Measurements from ENCODE around the gene DKK2.

DKK2 gene

GRCh38 chr4:107050525-107051135 lies 14.5 kb upstream of the DKK2 start:
- 75 to 100% methylated on average over 1 of the region's 3 CpGs for WGBS, 2 experiments (ENCODE audit: insufficient coverage in 2 of 2)
- Histone ChIP-seq H3K4me1 (ENCODE audit: control insufficient read depth, insufficient read depth, low read length, poor library complexity, severe bottlenecking) (no peaks in the 10 kb centered on the region), H3K4me3 (ENCODE audit: extremely low read depth, insufficient read depth, low read length, poor library complexity, severe bottlenecking) (no peak overlapping the region), H3K27ac (ENCODE audit: low read depth, low read length, severe bottlenecking) (no peak overlapping the region), H3K9me3 (ENCODE audit: control insufficient read depth, low read length) (peaks cover 3% of the 10 kb centered on the region), H3K36me3 (ENCODE audit: control insufficient read depth, insufficient read depth, low read length) (no peaks in the 10 kb centered on the region)

DNA sequence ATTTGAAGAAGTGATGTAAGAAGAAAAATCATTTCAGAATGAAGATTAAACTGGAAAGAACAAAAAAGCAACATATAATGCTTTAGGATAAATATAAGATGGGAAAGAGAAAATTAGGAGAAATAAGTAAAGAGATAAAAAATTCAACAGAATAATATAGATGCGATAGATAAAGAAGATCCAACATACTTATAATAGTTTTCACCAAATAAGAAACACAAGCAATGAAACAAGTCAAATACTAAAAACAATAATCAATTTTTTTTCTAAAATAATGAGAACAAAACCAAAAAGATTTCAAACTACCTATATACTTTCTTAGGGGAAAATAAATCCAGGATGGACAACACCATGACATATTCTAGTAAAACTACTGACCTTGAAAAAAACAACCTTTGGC lies 10.1 kb upstream of the DKK2 start:
- WGBS, 2 experiments (ENCODE audit: insufficient coverage in 2 of 2): no CpG with 5 or more reads among the region's 1 CpG

DNA sequence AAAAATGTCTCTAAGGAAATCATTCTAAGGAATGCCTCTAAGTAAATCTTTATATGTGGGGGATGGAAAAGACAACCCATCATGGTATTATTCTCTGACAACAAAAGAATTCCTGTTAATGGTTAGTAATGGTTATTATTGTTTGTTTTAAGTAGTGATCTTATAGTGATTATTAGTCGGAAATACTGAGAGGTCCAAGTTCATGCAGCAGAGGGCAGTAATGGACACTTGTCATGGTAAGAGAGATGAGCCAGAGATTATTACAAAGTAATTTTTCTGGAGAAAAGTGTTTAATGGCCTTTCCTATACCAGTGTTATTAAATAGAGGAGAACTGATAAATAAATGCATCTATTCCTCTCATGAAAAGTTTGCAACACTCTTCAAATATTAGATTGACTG lies 8.1 kb upstream of the DKK2 start:
- no peak overlapping the region for H3K4me3 ChIP-seq (ENCODE audit: extremely low read depth, insufficient read depth, low read length, poor library complexity, severe bottlenecking)
- no peak overlapping the region for H3K27ac ChIP-seq (ENCODE audit: low read depth, low read length, severe bottlenecking)
- H3K36me3 ChIP-seq (ENCODE audit: control insufficient read depth, insufficient read depth, low read length): no peaks in the 10 kb centered on the region
- no peaks in the 10 kb centered on the region for H3K4me1 ChIP-seq (ENCODE audit: control insufficient read depth, insufficient read depth, low read length, poor library complexity, severe bottlenecking)
- H3K9me3 ChIP-seq (ENCODE audit: control insufficient read depth, low read length): peaks cover 4% of the 10 kb centered on the region
- WGBS, 2 experiments (ENCODE audit: insufficient coverage in 2 of 2): 45 to 67% methylated on average over 1 of the region's 1 CpG

More for the DNA sequence above, 10.1 kb upstream of the DKK2 start:
- Histone ChIP-seq H3K36me3 (ENCODE audit: control insufficient read depth, insufficient read depth, low read length) (no peaks in the 10 kb centered on the region), H3K9me3 (ENCODE audit: control insufficient read depth, low read length) (peaks cover 4% of the 10 kb centered on the region), H3K4me3 (ENCODE audit: extremely low read depth, insufficient read depth, low read length, poor library complexity, severe bottlenecking) (no peak overlapping the region), H3K4me1 (ENCODE audit: control insufficient read depth, insufficient read depth, low read length, poor library complexity, severe bottlenecking) (no peaks in the 10 kb centered on the region), H3K27ac (ENCODE audit: low read depth, low read length, severe bottlenecking) (no peak overlapping the region)

DNA sequence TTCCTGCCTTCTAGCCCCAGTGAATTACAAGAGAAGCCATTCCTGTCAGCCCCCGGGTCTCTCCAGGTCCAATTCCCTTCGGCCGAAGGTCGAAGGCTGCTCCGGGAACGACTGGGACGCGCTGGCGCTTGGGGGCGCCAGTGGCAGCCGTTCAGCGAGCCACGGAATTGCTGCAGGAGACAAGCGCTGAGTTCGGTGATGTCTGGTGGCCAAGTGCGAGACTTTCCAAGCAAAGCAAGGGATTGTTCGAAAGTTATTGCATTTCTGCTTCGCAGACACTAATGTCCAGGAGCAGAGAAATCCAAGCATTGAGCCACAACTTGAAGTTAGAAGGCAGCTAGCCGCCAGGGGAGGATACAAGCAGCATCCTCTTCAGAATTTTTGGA lies 1.1 kb upstream of the DKK2 start:
- WGBS, 2 experiments (ENCODE audit: insufficient coverage in 2 of 2): 1 to 3% methylated on average over 19 of the region's 19 CpGs
- Histone ChIP-seq H3K4me3 (ENCODE audit: extremely low read depth, insufficient read depth, low read length, poor library complexity, severe bottlenecking) (peak overlapping the region; percentile 48), H3K27ac (ENCODE audit: low read depth, low read length, severe bottlenecking) (no peak overlapping the region), H3K4me1 (ENCODE audit: control insufficient read depth, insufficient read depth, low read length, poor library complexity, severe bottlenecking) (peaks cover 8% of the 10 kb centered on the region), H3K9me3 (ENCODE audit: control insufficient read depth, low read length) (no peaks in the 10 kb centered on the region), H3K36me3 (ENCODE audit: control insufficient read depth, insufficient read depth, low read length) (no peaks in the 10 kb centered on the region)

DNA sequence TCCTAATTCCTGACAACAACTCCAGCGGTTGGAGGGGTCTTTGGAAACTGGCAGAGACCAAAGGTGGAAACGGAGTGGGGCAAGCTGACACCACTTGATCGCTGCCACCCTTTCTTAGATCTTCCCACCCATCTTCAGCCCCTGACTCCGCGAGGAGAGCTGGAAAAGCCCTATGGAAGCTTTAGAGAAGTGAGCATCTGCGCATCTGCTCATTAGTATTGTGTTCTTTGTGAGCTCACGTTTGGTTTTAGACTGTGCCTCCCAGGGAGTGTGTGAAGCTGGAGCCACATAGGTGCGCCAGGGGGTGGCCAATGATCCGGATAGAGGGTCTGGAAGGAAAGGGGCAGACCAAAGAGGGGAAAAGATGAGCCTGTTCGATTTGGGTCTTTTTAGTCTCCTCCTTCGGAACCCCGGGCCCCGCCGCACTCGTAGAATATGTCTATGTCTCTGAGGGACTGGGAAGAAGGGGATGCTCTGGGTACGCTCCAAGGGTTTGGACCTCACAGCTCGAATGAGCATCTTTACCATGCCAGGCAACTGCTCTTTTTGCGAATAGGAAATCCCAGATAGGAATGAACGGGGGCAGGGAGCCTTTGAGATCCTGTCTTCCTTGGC lies 578 bp upstream of the DKK2 start:
- H3K27ac ChIP-seq (ENCODE audit: low read depth, low read length, severe bottlenecking): no peak overlapping the region
- WGBS, 2 experiments (ENCODE audit: insufficient coverage in 2 of 2): 3 to 6% methylated on average over 15 to 16 of the region's 19 CpGs
- peak overlapping the region; percentile 48 for H3K4me3 ChIP-seq (ENCODE audit: extremely low read depth, insufficient read depth, low read length, poor library complexity, severe bottlenecking)
- H3K9me3 ChIP-seq (ENCODE audit: control insufficient read depth, low read length): no peaks in the 10 kb centered on the region
- H3K4me1 ChIP-seq (ENCODE audit: control insufficient read depth, insufficient read depth, low read length, poor library complexity, severe bottlenecking): peaks cover 8% of the 10 kb centered on the region
- no peaks in the 10 kb centered on the region for H3K36me3 ChIP-seq (ENCODE audit: control insufficient read depth, insufficient read depth, low read length)

DNA sequence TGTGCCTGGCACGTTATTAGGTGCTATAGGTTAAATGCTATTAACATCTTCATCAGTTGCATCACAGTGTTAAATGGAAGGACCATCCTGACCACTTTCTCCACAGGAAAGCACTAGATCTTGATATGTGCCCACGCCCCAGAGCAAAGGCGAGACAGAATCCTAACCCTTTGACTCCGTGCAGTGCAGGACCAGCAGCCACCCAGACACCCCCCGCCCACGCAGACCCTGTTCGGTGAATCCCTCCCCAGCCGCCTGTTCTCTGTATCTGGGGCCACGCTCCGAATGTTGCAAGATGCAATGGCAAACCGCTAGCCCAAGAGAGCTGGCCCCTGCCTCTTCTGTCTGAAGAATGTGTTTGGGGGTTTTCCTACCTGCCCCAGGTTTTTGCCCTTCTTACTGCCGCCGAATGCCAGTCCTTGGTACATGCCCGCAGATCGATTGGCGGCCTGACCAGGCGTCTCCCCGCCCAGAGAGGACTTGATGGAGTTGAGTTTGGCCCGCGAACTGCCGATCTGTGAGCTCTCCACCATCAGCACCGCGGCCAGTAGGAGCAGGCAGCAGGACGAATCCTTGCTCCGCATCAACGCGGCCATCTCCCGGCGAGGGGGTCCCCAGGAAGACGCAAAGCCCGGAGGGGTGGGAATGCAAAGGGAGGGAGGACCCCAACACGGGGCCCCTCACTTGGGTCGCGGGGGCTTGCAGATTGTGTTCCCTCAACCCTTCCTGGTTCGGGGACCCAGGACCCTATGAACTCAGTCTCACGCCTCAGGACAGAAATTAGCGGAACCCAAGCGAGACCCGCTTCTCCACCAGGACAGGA lies 906 bp downstream of the DKK2 start:
- 3% methylated on average over 20 to 26 of the region's 39 CpGs for WGBS, 2 experiments (ENCODE audit: insufficient coverage in 2 of 2)
- Histone ChIP-seq H3K36me3 (ENCODE audit: control insufficient read depth, insufficient read depth, low read length) (no peaks in the 10 kb centered on the region), H3K4me3 (ENCODE audit: extremely low read depth, insufficient read depth, low read length, poor library complexity, severe bottlenecking) (peak overlapping the region; percentile 48), H3K27ac (ENCODE audit: low read depth, low read length, severe bottlenecking) (no peak overlapping the region), H3K9me3 (ENCODE audit: control insufficient read depth, low read length) (no peaks in the 10 kb centered on the region), H3K4me1 (ENCODE audit: control insufficient read depth, insufficient read depth, low read length, poor library complexity, severe bottlenecking) (peaks cover 8% of the 10 kb centered on the region)

DNA sequence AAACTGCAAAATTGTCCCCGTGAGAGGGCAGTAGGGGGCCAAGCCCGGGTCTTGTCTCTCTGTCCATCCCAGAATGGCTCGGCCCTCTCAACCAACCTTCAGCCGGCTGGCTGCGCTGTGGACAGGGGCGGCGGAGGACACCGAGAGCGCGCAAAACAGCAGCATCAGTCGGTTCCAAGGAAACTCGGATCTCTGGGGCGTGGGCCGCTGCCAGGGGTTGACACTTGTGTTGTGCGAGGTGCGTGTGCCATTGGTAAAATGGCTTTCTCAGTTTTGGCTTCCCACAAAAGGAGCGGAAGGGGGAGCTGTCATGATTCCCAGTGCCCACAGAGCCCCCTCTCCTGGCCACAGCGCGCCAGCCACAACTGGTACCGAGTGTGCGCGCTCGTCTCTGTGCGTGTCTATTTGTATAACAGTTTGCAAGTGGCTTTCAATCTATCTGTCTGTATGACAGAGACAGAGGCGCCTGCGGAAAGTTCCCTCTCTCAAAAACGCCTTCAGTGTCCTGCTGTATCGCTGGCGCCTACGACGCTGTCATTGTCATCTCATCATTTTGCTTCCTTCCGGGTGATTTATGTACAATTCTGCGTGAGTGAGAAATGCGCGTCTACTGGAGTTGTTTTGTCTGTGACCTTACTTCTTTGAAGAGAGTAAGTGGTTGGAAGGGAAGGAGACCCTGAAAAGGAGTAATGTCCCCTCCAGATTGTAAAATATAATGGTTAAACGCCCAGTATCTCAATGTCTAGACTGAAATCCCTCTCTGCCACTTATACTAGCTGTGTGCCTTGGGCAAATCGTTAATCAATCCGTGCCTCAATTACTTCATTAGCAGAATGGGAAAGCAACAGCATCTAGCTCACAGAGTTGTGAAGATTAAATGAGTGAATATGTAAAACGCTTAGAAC lies 1.8 kb downstream of the DKK2 start:
- Histone ChIP-seq H3K4me1 (ENCODE audit: control insufficient read depth, insufficient read depth, low read length, poor library complexity, severe bottlenecking) (peaks cover 8% of the 10 kb centered on the region), H3K9me3 (ENCODE audit: control insufficient read depth, low read length) (no peaks in the 10 kb centered on the region), H3K36me3 (ENCODE audit: control insufficient read depth, insufficient read depth, low read length) (no peaks in the 10 kb centered on the region), H3K4me3 (ENCODE audit: extremely low read depth, insufficient read depth, low read length, poor library complexity, severe bottlenecking) (peak overlapping the region; percentile 48), H3K27ac (ENCODE audit: low read depth, low read length, severe bottlenecking) (peak overlapping the region; percentile 26)
- 0 to 2% methylated on average over 24 to 26 of the region's 39 CpGs for WGBS, 2 experiments (ENCODE audit: insufficient coverage in 2 of 2)

- no peaks in the 10 kb centered on the region for H3K9me3 ChIP-seq (ENCODE audit: control insufficient read depth, low read length)
- H3K27ac ChIP-seq (ENCODE audit: low read depth, low read length, severe bottlenecking): no peak overlapping the region
- no peaks in the 10 kb centered on the region for H3K4me1 ChIP-seq (ENCODE audit: control insufficient read depth, insufficient read depth, low read length, poor library complexity, severe bottlenecking)
- no peaks in the 10 kb centered on the region for H3K36me3 ChIP-seq (ENCODE audit: control insufficient read depth, insufficient read depth, low read length)
- H3K4me3 ChIP-seq (ENCODE audit: extremely low read depth, insufficient read depth, low read length, poor library complexity, severe bottlenecking): no peak overlapping the region
- WGBS, 2 experiments (ENCODE audit: insufficient coverage in 2 of 2): no CpG with 5 or more reads among the region's 1 CpG
Observed at GRCh38 chr4:107027379-107027778, 8.7 kb downstream of the DKK2 start.

DNA sequence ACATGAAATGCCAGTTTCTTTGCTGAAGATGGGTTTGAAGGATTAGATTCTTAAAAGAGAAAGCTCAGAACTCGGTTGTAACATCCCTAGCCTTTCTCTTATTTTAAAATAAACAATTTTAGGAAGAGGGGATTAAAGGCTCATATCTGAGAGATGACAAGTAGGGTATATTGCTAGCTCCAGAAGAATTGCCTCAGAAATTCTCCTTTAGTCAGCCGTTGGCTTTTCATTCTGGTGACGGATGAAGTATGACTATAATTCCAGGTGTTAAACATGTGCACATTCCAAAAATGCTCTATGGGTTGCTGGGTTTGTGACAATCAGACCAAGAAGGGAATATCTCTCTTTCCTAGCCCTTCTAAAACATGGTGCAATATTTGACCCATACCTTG lies 17.8 kb downstream of the DKK2 start:
- H3K4me1 ChIP-seq (ENCODE audit: control insufficient read depth, insufficient read depth, low read length, poor library complexity, severe bottlenecking): no peaks in the 10 kb centered on the region
- H3K36me3 ChIP-seq (ENCODE audit: control insufficient read depth, insufficient read depth, low read length): no peaks in the 10 kb centered on the region
- H3K9me3 ChIP-seq (ENCODE audit: control insufficient read depth, low read length): no peaks in the 10 kb centered on the region
- H3K4me3 ChIP-seq (ENCODE audit: extremely low read depth, insufficient read depth, low read length, poor library complexity, severe bottlenecking): no peak overlapping the region
- WGBS, 2 experiments (ENCODE audit: insufficient coverage in 2 of 2): 80 to 100% methylated on average over 1 of the region's 3 CpGs
- H3K27ac ChIP-seq (ENCODE audit: low read depth, low read length, severe bottlenecking): no peak overlapping the region
